WTC11 (cell line): ENCODE measurements around the gene SENP7.

ENCODE experiments used
- TF ChIP-seq, protein P1 (sequence below): sonication (generic); formaldehyde crosslinking; IDR thresholded peaks from 2 replicates; pipeline ENCODE4 v1.8.1; 2022; ENCODE audit warnings: low read depth, mild to moderate bottlenecking, moderate library complexity, missing genetic modification reagents, borderline replicate concordance
- TF ChIP-seq, protein P2 (sequence below): fragments of 200-600 bp; IDR thresholded peaks from 2 replicates; pipeline ENCODE4 v1.8.0; 2022; ENCODE audit warnings: antibody characterized with exemption
- TF ChIP-seq, protein P3 (sequence below): sonication (generic); formaldehyde crosslinking; IDR thresholded peaks from 2 replicates; pipeline ENCODE4 v1.8.1; 2022; ENCODE audit warnings: mild to moderate bottlenecking, moderate library complexity, missing genetic modification reagents

- TF ChIP-seq, protein P1, sequence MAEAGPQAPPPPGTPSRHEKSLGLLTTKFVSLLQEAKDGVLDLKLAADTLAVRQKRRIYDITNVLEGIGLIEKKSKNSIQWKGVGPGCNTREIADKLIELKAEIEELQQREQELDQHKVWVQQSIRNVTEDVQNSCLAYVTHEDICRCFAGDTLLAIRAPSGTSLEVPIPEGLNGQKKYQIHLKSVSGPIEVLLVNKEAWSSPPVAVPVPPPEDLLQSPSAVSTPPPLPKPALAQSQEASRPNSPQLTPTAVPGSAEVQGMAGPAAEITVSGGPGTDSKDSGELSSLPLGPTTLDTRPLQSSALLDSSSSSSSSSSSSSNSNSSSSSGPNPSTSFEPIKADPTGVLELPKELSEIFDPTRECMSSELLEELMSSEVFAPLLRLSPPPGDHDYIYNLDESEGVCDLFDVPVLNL (CRISPR knock-in tag), result no peak
- TF ChIP-seq, protein P2, sequence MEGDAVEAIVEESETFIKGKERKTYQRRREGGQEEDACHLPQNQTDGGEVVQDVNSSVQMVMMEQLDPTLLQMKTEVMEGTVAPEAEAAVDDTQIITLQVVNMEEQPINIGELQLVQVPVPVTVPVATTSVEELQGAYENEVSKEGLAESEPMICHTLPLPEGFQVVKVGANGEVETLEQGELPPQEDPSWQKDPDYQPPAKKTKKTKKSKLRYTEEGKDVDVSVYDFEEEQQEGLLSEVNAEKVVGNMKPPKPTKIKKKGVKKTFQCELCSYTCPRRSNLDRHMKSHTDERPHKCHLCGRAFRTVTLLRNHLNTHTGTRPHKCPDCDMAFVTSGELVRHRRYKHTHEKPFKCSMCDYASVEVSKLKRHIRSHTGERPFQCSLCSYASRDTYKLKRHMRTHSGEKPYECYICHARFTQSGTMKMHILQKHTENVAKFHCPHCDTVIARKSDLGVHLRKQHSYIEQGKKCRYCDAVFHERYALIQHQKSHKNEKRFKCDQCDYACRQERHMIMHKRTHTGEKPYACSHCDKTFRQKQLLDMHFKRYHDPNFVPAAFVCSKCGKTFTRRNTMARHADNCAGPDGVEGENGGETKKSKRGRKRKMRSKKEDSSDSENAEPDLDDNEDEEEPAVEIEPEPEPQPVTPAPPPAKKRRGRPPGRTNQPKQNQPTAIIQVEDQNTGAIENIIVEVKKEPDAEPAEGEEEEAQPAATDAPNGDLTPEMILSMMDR, result no peak
- TF ChIP-seq, protein P3, sequence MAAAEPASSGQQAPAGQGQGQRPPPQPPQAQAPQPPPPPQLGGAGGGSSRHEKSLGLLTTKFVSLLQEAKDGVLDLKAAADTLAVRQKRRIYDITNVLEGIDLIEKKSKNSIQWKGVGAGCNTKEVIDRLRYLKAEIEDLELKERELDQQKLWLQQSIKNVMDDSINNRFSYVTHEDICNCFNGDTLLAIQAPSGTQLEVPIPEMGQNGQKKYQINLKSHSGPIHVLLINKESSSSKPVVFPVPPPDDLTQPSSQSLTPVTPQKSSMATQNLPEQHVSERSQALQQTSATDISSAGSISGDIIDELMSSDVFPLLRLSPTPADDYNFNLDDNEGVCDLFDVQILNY, result no peak
Measured at GRCh38 chr3:101391413-101391950, 121.5 kb downstream of the SENP7 start.
